T-helper 17 cell (primary cell): ENCODE results near the gene GPATCH2L. TPM values are rescaled to one million over a fixed set of nuclear protein-coding genes. Genes with fewer than 3 reads are reported as not detected.

Experiments
- ATAC-seq: fragments of 150-1000 bp; cut with Tn5 transposase; 2 replicates; pipeline ENCODE4 v1.10.0; 2021; ENCODE audit warnings: mild to moderate bottlenecking, moderate library complexity
- DNase-seq, 3 donors: peaks; one replicate each; pipeline versions ENCODE4 v3.0.0 to v3.0.0-alpha.2; 2020 to 2021
- H3K9me3 ChIP-seq: one replicate; pipeline ENCODE4 v1.7.0; 2013; ENCODE audit warnings: low read length, mild to moderate bottlenecking; ENCODE audit not compliant: control insufficient read depth, poor library complexity, severe bottlenecking
- H3K27ac Mint-ChIP-seq: one replicate; pipeline ENCODE4 v1.8.0; 2022; ENCODE audit warnings: mild to moderate bottlenecking, moderate library complexity, mixed read lengths
- H3K27me3 Mint-ChIP-seq: one replicate; pipeline ENCODE4 v1.8.0; 2022; ENCODE audit warnings: mixed read lengths
- H3K36me3 Mint-ChIP-seq: one replicate; pipeline ENCODE4 v1.8.0; 2022; ENCODE audit warnings: low read depth, mixed read lengths
- H3K4me1 Mint-ChIP-seq: one replicate; pipeline ENCODE4 v1.8.0; 2022; ENCODE audit warnings: mild to moderate bottlenecking, mixed read lengths
- H3K4me3 Mint-ChIP-seq: one replicate; pipeline ENCODE4 v1.8.0; 2022; ENCODE audit warnings: mild to moderate bottlenecking, moderate library complexity, mixed read lengths
- total RNA-seq, 4 donors: library from RNA in 2 of 4; stranded (reverse) in 2 of 4; gene quantifications; one replicate each; pipeline ENCODE4 v1.2.3 and lab custom pipeline; 2022 to 2026

GPATCH2L gene
- total RNA-seq, 2 donors from 2014 or later, result 62.0 to 63.9 TPM

GRCh38 chr14:76149196-76149595, 2.5 kb upstream of the GPATCH2L start:
- DNase-seq (no peak), ATAC-seq (no peak)
- Mint-ChIP-seq H3K27ac (no peak overlapping the region), H3K27me3 (peaks cover 7% of the 10 kb centered on the region), H3K36me3 (peaks cover 5% of the 10 kb centered on the region), H3K4me1 (peaks cover 28% of the 10 kb centered on the region), H3K4me3 (no peak overlapping the region)
- no peaks in the 10 kb centered on the region for H3K9me3 ChIP-seq

DNA sequence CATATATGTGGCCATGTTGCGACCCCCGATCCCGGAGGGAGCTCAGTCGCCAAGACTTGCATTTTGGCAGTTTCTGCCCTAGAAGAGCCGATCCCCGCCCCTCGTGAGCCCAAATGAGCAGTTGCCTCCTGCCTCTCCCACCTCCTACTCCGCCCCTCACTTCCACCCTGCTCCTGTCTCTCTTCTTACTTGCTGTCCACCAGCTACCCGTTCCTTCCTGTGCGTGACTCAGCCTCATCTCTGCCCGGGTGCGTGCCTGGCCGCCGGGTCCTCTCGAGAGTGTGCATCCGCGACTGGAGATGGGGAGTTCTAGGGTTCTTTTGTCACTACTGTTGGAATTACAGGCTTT, 585 bp downstream of the GPATCH2L start:
- DNase-seq (peak; percentile 51 to 65 (median 54)), ATAC-seq (peak; percentile 77)
- H3K9me3 ChIP-seq, result no peaks in the 10 kb centered on the region
- no peaks in the 10 kb centered on the region for H3K27me3 Mint-ChIP-seq
- H3K36me3 Mint-ChIP-seq, result peaks cover 9% of the 10 kb centered on the region
- peak overlapping the region; percentile 99 for H3K4me3 Mint-ChIP-seq
- H3K4me1 Mint-ChIP-seq, result peaks cover 47% of the 10 kb centered on the region
- peak overlapping the region; percentile 99 for H3K27ac Mint-ChIP-seq

DNA sequence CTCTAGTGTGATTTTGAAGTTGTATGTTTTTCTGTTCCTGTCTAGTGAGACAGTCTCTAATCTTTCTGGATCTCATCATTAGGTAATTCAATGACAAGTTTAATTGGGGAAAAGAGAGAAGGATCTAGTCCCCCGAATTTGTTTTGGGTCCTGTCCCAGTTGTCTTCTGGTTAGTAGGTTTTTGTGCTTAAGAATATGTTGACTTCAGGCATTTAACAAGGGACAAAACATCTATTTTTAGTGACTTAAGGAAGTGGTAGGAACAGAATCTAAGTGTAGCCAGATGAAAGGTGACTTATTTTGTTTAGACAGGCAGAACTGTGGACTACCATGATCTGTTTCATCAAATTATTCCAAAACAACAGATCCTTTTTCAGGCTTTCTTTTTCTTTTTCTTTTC, 2.2 kb downstream of the GPATCH2L start:
- H3K4me1 Mint-ChIP-seq, result peaks cover 55% of the 10 kb centered on the region
- DNase-seq (no peak), ATAC-seq (no peak)
- peak overlapping the region; percentile 39 for H3K4me3 Mint-ChIP-seq
- no peaks in the 10 kb centered on the region for H3K27me3 Mint-ChIP-seq
- H3K27ac Mint-ChIP-seq, result peak overlapping the region; percentile 99
- H3K9me3 ChIP-seq, result no peaks in the 10 kb centered on the region
- peaks cover 9% of the 10 kb centered on the region for H3K36me3 Mint-ChIP-seq

DNA sequence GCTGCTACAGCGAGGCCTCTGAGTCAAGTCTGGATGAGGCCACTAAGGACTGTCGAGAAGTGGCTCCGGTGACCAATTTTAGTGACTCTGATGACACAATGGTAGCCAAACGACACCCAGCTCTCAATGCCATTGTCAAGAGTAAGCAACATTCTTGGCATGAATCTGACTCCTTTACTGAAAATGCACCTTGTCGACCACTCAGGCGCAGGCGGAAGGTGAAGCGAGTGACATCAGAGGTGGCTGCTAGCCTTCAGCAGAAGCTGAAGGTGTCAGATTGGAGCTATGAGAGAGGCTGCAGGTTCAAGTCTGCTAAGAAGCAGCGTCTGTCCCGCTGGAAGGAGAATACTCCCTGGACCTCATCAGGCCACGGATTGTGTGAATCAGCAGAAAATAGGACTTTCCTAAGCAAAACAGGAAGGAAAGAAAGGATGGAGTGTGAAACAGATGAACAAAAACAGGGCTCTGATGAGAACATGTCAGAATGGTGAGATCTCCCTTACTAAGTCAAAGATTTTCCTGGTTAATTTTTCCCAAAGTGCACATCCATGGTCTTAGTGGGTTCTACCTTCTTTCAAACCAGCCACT, 2.9 kb downstream of the GPATCH2L start:
- Mint-ChIP-seq H3K36me3 (peaks cover 9% of the 10 kb centered on the region), H3K27me3 (no peaks in the 10 kb centered on the region), H3K27ac (peak overlapping the region; percentile 37), H3K4me3 (no peak overlapping the region), H3K4me1 (peaks cover 60% of the 10 kb centered on the region)
- DNase-seq (no peak), ATAC-seq (no peak)
- no peaks in the 10 kb centered on the region for H3K9me3 ChIP-seq

GRCh38 chr14:76163668-76164363, 12.1 kb downstream of the GPATCH2L start:
- Mint-ChIP-seq H3K27me3 (no peaks in the 10 kb centered on the region), H3K4me3 (no peak overlapping the region), H3K36me3 (peaks cover 13% of the 10 kb centered on the region), H3K4me1 (peaks cover 25% of the 10 kb centered on the region), H3K27ac (no peak overlapping the region)
- H3K9me3 ChIP-seq, result no peaks in the 10 kb centered on the region
- DNase-seq (no peak), ATAC-seq (no peak)

DNA sequence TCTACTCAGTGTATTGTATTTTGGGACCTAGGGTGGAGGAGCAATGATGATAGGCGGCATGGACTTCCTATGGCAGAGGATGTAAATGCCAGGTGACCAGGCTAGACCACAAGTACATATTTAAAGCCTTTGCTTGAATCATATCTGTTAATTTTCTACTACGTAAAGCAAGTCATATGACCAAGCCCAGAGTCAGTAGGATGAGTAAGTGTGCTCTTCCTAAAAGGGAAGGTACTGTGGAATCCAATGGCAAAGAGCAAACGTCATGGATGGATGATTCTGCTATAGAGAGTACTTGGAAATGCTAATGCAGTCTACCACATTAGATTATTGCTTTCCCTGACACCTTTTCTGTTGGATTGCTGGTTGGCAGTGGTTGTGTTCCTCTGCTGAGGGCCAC, 16.8 kb downstream of the GPATCH2L start:
- DNase-seq, result no peak
- no peak overlapping the region for H3K27ac Mint-ChIP-seq
- H3K36me3 Mint-ChIP-seq, result peaks cover 13% of the 10 kb centered on the region
- H3K4me3 Mint-ChIP-seq, result no peak overlapping the region
- H3K4me1 Mint-ChIP-seq, result peaks cover 16% of the 10 kb centered on the region
- H3K9me3 ChIP-seq, result no peaks in the 10 kb centered on the region
- H3K27me3 Mint-ChIP-seq, result no peaks in the 10 kb centered on the region
- ATAC-seq, result no peak

- no peaks in the 10 kb centered on the region for H3K9me3 ChIP-seq
- peaks cover 9% of the 10 kb centered on the region for H3K36me3 Mint-ChIP-seq
- no peak overlapping the region for H3K4me3 Mint-ChIP-seq
- peaks cover 9% of the 10 kb centered on the region for H3K4me1 Mint-ChIP-seq
- DNase-seq, result no peak
- H3K27ac Mint-ChIP-seq, result no peak overlapping the region
- no peaks in the 10 kb centered on the region for H3K27me3 Mint-ChIP-seq
- ATAC-seq, result no peak
These were observed 18.1 kb downstream of the GPATCH2L start for GRCh38 chr14:76169776-76170175.

- H3K27me3 Mint-ChIP-seq, result no peaks in the 10 kb centered on the region
- peaks cover 8% of the 10 kb centered on the region for H3K4me1 Mint-ChIP-seq
- H3K4me3 Mint-ChIP-seq, result no peak overlapping the region
- H3K36me3 Mint-ChIP-seq, result peaks cover 11% of the 10 kb centered on the region
- DNase-seq, result no peak
- ATAC-seq, result no peak
- peak overlapping the region; percentile 72 for H3K27ac Mint-ChIP-seq
- no peaks in the 10 kb centered on the region for H3K9me3 ChIP-seq
These were observed 23.3 kb downstream of the GPATCH2L start for GRCh38 chr14:76174982-76175381.

DNA sequence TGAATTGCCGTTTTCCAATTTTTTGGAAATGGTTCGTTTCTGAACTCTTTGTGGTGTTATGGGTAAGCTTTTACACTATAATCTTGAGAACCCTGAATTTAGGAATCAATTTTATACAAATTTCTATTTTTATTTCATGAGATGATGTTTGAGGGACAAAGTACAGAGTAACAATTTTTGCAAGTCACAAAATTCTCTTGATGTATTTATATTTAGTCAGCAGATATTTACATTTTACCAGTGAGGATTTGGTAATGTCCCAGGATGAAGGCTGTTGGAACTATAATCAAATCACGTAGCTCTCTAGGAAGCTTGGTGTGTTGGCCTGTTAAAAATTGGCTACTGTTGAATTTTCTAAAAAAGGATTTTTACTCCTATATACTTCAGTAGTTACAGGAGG, 24.2 kb downstream of the GPATCH2L start:
- H3K27ac Mint-ChIP-seq, result peak overlapping the region; percentile 72
- DNase-seq (no peak), ATAC-seq (no peak)
- H3K36me3 Mint-ChIP-seq, result peaks cover 11% of the 10 kb centered on the region
- H3K27me3 Mint-ChIP-seq, result no peaks in the 10 kb centered on the region
- peaks cover 8% of the 10 kb centered on the region for H3K4me1 Mint-ChIP-seq
- H3K9me3 ChIP-seq, result no peaks in the 10 kb centered on the region
- H3K4me3 Mint-ChIP-seq, result no peak overlapping the region

- ATAC-seq (no peak), DNase-seq (no peak)
- H3K4me3 Mint-ChIP-seq, result no peak overlapping the region
- no peaks in the 10 kb centered on the region for H3K9me3 ChIP-seq
- no peaks in the 10 kb centered on the region for H3K27me3 Mint-ChIP-seq
- H3K4me1 Mint-ChIP-seq, result peaks cover 16% of the 10 kb centered on the region
- peaks cover 19% of the 10 kb centered on the region for H3K36me3 Mint-ChIP-seq
- H3K27ac Mint-ChIP-seq, result no peak overlapping the region
These were observed 29.8 kb downstream of the GPATCH2L start for GRCh38 chr14:76181546-76181945.

DNA sequence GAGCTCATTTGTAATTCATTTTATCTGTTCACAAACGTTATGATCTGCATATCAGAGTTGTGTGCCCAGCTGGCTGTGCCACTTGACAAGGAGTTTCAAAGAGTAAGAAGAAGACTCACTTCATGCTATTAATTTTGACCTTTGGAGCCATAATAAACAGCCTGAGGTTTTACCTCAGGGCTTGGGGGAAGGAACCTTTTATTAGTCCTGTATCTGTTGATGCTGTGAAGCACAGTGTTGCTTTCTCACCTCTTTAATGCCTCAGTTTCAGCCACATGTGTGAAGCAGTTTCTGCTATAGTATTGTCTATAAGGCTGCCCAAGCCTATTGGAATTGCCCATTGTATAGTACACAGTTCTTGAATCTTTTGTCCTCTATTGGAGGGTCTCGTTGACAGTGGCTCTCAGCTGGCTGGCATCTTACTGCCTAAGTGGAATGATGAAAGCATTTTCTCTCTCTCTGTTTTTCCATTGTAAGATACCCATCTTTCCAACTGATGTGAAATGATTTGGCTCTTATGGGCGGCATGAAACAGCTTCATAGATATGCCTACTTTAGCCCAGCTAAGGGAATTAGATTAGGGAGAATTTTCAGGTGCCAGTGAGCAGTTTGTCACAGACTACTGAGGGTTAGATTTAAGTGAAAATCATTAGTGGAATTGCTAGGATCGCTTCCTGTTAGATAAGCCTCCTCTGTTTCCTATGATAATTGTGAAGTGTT, 34.7 kb downstream of the GPATCH2L start:
- Mint-ChIP-seq H3K36me3 (peaks cover 7% of the 10 kb centered on the region), H3K27me3 (no peaks in the 10 kb centered on the region), H3K27ac (no peak overlapping the region), H3K4me1 (peaks cover 20% of the 10 kb centered on the region), H3K4me3 (no peak overlapping the region)
- ATAC-seq, result no peak
- DNase-seq, result no peak
- no peaks in the 10 kb centered on the region for H3K9me3 ChIP-seq

DNA sequence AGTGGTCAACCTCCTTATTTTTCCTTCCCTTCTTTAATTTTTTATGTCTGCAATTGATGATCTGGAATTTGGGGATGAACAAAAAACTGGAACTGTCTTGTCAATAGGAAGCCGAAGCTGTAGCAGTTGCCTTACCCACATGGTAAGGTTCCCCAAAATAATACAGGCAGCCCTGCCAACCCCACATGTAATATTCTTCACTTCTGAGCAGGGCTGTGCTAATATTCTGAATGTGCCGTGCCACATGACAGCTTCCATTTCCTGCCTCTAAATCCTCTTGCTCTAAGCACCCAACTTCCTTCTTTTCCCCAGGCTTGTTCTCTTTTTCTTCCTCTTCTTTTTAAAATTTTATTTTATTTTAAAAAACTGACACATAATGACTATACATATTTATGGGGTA, 39.6 kb downstream of the GPATCH2L start:
- DNase-seq (no peak), ATAC-seq (no peak)
- no peaks in the 10 kb centered on the region for H3K27me3 Mint-ChIP-seq
- peak overlapping the region; percentile 29 for H3K27ac Mint-ChIP-seq
- no peak overlapping the region for H3K4me3 Mint-ChIP-seq
- no peaks in the 10 kb centered on the region for H3K9me3 ChIP-seq
- H3K36me3 Mint-ChIP-seq, result peaks cover 3% of the 10 kb centered on the region
- peaks cover 11% of the 10 kb centered on the region for H3K4me1 Mint-ChIP-seq

GRCh38 chr14:76193696-76194095, 42.0 kb downstream of the GPATCH2L start:
- Mint-ChIP-seq H3K27ac (no peak overlapping the region), H3K4me1 (peaks cover 5% of the 10 kb centered on the region), H3K27me3 (no peaks in the 10 kb centered on the region), H3K4me3 (no peak overlapping the region), H3K36me3 (peaks cover 5% of the 10 kb centered on the region)
- H3K9me3 ChIP-seq, result no peaks in the 10 kb centered on the region
- no peak for DNase-seq
- no peak for ATAC-seq
